ENCODE data around the gene PPP1CA.
A peak's percentile ranks its signal among the peaks of the same experiment; 100 is the strongest.

DNA sequence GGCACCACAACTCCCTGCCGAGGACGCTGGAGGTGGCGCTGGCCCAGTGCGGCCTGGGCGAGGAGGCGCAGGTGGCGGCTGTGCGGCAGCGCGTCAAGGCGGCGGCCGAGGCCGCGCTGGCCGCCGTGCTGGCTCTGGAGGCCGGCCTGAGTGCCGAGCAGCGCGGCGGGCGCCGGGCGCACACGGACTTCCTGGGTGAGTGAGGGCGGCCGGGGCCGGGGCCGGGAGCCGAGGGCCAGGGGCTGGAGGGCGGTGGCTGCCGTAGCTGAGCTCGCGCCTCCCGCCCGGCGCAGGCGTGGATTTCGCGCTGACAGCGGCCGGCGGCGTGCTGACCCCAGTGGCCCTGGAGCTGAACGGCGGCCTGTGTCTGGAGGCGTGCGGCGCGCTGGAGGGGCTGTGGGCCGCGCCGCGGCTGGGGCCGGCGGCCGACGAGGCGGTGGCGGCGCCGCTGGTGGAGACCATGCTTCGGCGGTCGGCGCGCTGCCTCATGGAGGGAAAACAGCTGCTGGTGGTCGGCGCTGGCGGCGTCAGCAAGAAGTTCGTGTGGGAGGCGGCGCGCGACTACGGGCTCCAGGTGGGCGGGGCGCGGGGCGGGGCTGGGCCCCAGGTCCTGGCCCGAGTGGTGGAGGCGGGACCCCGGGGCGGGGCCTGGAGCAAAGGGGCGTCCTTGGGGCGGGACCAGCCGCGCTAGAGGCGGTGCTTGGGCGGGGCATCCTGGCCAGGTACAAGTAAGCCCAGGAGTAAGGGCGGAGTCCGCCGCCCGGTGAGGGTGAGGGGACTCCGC lies 19.2 kb upstream of the PPP1CA start:
- no peak for TF ChIP-seq SIN3A (IDR thresholded peaks at IDR 0.05; ENCODE audit: low read depth)
- peak; percentile 69 for TF ChIP-seq POLR2AphosphoS5 (IDR thresholded peaks at IDR 0.05; ENCODE audit: low read depth, low read length)
- TF ChIP-seq, protein P1, sequence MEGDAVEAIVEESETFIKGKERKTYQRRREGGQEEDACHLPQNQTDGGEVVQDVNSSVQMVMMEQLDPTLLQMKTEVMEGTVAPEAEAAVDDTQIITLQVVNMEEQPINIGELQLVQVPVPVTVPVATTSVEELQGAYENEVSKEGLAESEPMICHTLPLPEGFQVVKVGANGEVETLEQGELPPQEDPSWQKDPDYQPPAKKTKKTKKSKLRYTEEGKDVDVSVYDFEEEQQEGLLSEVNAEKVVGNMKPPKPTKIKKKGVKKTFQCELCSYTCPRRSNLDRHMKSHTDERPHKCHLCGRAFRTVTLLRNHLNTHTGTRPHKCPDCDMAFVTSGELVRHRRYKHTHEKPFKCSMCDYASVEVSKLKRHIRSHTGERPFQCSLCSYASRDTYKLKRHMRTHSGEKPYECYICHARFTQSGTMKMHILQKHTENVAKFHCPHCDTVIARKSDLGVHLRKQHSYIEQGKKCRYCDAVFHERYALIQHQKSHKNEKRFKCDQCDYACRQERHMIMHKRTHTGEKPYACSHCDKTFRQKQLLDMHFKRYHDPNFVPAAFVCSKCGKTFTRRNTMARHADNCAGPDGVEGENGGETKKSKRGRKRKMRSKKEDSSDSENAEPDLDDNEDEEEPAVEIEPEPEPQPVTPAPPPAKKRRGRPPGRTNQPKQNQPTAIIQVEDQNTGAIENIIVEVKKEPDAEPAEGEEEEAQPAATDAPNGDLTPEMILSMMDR (IDR thresholded peaks at IDR 0.05 in 2 of 3, conservative IDR thresholded peaks at IDR 0.05 in 1 of 3; ENCODE audit: borderline replicate concordance in 1 of 3, insufficient read depth in 1 of 3, low read depth in 2 of 3, low read length in 2 of 3), result no peak
- no peak for TF ChIP-seq POLR2A (IDR thresholded peaks at IDR 0.05; ENCODE audit: borderline replicate concordance, extremely low read depth, insufficient read depth, insufficient read length)
- TF ChIP-seq, protein P2, sequence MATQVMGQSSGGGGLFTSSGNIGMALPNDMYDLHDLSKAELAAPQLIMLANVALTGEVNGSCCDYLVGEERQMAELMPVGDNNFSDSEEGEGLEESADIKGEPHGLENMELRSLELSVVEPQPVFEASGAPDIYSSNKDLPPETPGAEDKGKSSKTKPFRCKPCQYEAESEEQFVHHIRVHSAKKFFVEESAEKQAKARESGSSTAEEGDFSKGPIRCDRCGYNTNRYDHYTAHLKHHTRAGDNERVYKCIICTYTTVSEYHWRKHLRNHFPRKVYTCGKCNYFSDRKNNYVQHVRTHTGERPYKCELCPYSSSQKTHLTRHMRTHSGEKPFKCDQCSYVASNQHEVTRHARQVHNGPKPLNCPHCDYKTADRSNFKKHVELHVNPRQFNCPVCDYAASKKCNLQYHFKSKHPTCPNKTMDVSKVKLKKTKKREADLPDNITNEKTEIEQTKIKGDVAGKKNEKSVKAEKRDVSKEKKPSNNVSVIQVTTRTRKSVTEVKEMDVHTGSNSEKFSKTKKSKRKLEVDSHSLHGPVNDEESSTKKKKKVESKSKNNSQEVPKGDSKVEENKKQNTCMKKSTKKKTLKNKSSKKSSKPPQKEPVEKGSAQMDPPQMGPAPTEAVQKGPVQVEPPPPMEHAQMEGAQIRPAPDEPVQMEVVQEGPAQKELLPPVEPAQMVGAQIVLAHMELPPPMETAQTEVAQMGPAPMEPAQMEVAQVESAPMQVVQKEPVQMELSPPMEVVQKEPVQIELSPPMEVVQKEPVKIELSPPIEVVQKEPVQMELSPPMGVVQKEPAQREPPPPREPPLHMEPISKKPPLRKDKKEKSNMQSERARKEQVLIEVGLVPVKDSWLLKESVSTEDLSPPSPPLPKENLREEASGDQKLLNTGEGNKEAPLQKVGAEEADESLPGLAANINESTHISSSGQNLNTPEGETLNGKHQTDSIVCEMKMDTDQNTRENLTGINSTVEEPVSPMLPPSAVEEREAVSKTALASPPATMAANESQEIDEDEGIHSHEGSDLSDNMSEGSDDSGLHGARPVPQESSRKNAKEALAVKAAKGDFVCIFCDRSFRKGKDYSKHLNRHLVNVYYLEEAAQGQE (IDR thresholded peaks at IDR 0.05; ENCODE audit: low read depth), result no peak
- no peak for TF ChIP-seq SRF (IDR thresholded peaks at IDR 0.05; ENCODE audit: low read depth)
- no peak for TF ChIP-seq YY1 (IDR thresholded peaks at IDR 0.05; ENCODE audit: extremely low read depth, insufficient replicate concordance, low read depth, low read length)
- no peak for TF ChIP-seq EZH2 (IDR thresholded peaks at IDR 0.05)
- TF ChIP-seq, protein P3, sequence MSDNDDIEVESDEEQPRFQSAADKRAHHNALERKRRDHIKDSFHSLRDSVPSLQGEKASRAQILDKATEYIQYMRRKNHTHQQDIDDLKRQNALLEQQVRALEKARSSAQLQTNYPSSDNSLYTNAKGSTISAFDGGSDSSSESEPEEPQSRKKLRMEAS (IDR thresholded peaks at IDR 0.05), result no peak; the same call in 1 of the 2 replicates
- TF ChIP-seq JUND (IDR thresholded peaks at IDR 0.05), result no peak
- no peak for TF ChIP-seq RAD21 (IDR thresholded peaks at IDR 0.05; ENCODE audit: low read depth)
- TF ChIP-seq EGR1 (IDR thresholded peaks at IDR 0.05; ENCODE audit: low read depth), result no peak
- TF ChIP-seq ZFX (IDR thresholded peaks at IDR 0.05), result peak; percentile 89
- no peak for TF ChIP-seq ZNF274 (IDR thresholded peaks at IDR 0.05; ENCODE audit: low read depth, low read length)
